GM18868 (cell line): ENCODE data around the gene DCST2.

Experiments
- ATAC-seq: cut with Tn5 transposase; IDR thresholded peaks from one replicate; pipeline ENCODE4 v1.9.1; 2021; ENCODE audit warnings: mild to moderate bottlenecking, moderate library complexity; ENCODE audit not compliant: unreplicated experiment

The DCST2 gene

GRCh38 chr1:155012026-155012546 lies 21.5 kb downstream of the DCST2 start:
- ATAC-seq, result no peak

GRCh38 chr1:155011437-155012025 lies 22.1 kb downstream of the DCST2 start:
- ATAC-seq, result no peak

GRCh38 chr1:155011004-155011416 lies 22.6 kb downstream of the DCST2 start:
- no peak for ATAC-seq

- no peak for ATAC-seq
Observed at GRCh38 chr1:155010211-155010918, 23.2 kb downstream of the DCST2 start.

- no peak for ATAC-seq
Observed at GRCh38 chr1:155009742-155010141, 23.8 kb downstream of the DCST2 start.

GRCh38 chr1:155009221-155009711 lies 24.3 kb downstream of the DCST2 start:
- ATAC-seq, result no peak

GRCh38 chr1:155008015-155008941 lies 25.3 kb downstream of the DCST2 start:
- no peak for ATAC-seq

GRCh38 chr1:155007251-155007828 lies 26.2 kb downstream of the DCST2 start:
- ATAC-seq, result no peak

- no peak for ATAC-seq
Observed at GRCh38 chr1:155006601-155007101, 26.9 kb downstream of the DCST2 start.

GRCh38 chr1:155005076-155006011 lies 28.2 kb downstream of the DCST2 start:
- ATAC-seq, result no peak

GRCh38 chr1:155004352-155005075 lies 29.1 kb downstream of the DCST2 start:
- ATAC-seq, result no peak

GRCh38 chr1:155003766-155004351 lies 29.7 kb downstream of the DCST2 start:
- ATAC-seq, result no peak

- ATAC-seq, result no peak
Observed at GRCh38 chr1:155003227-155003765, 30.3 kb downstream of the DCST2 start.

- no peak for ATAC-seq
Observed at GRCh38 chr1:155002464-155003226, 30.9 kb downstream of the DCST2 start, which contains the start of gene ZBTB7B. ZBTB7B (plus strand) TSS chr1:155002802; CDS start chr1:155014661, 11,859 bp downstream.

GRCh38 chr1:155001675-155002463 lies 31.7 kb downstream of the DCST2 start:
- ATAC-seq, result peak; percentile 58

GRCh38 chr1:155001425-155001674 lies 32.2 kb downstream of the DCST2 start:
- ATAC-seq, result no peak
